Large intestine (tissue), 3 donors: ENCODE measurements around the gene ACADSB. TPM values are rescaled to one million over a fixed set of nuclear protein-coding genes. Genes with fewer than 3 reads are reported as not detected.

Source experiments
- DNase-seq, 2 donors: peaks; one replicate each; pipeline versions ENCODE4 v3.0.0 to v3.0.0-alpha.2; 2013
- H3K27ac ChIP-seq: one replicate; pipeline ENCODE4 v1.5.1; 2013; ENCODE audit warnings: low read length
- H3K27me3 ChIP-seq: 2 replicates; pipeline ENCODE4 v1.6.1; 2013; ENCODE audit warnings: low read length; ENCODE audit not compliant: control insufficient read depth, insufficient read depth
- H3K36me3 ChIP-seq: 2 replicates; pipeline ENCODE4 v1.6.1; 2013; ENCODE audit warnings: low read length; ENCODE audit not compliant: control insufficient read depth, insufficient read depth
- H3K4me1 ChIP-seq: one replicate; pipeline ENCODE4 v1.6.1; 2013; ENCODE audit warnings: low read length; ENCODE audit not compliant: control insufficient read depth, insufficient read depth
- H3K4me3 ChIP-seq: one replicate; pipeline ENCODE4 v1.5.1; 2013; ENCODE audit warnings: low read length
- H3K9me3 ChIP-seq: one replicate; pipeline ENCODE4 v1.6.1; 2013; ENCODE audit warnings: mild to moderate bottlenecking, low read depth, low read length, moderate library complexity; ENCODE audit not compliant: control insufficient read depth
- WGBS: methylation state at CpG from one replicate; pipeline ENCODE4 v1.1.5; 2013; ENCODE audit warnings: low lambda C conversion rate; ENCODE audit not compliant: insufficient coverage; 5-methylcytosine and 5-hydroxymethylcytosine counted together
- polyA plus RNA-seq: library from polyadenylated mRNA; unstranded; fragments of 120-200 nt; gene quantifications from one replicate; pipeline ENCODE4 v1.2.1, GENCODE V29; 2013

Gene ACADSB
- polyA plus RNA-seq, 1 donor, result 19.6 TPM

- 57% methylated on average over 1 of the region's 3 CpGs for WGBS
- no peaks in the 10 kb centered on the region for H3K27me3 ChIP-seq
- peaks cover 24% of the 10 kb centered on the region for H3K36me3 ChIP-seq
- H3K27ac ChIP-seq, result no peak overlapping the region
- H3K4me1 ChIP-seq, result no peaks in the 10 kb centered on the region
- no peak overlapping the region for H3K4me3 ChIP-seq
- no peak for DNase-seq
- no peaks in the 10 kb centered on the region for H3K9me3 ChIP-seq
Measured at GRCh38 chr10:123000155-123000554, 8.7 kb upstream of the ACADSB start.

GRCh38 chr10:123001370-123001769 is 7.4 kb upstream of the ACADSB start:
- H3K27ac ChIP-seq, result no peak overlapping the region
- H3K27me3 ChIP-seq, result no peaks in the 10 kb centered on the region
- DNase-seq, result no peak
- WGBS, result no CpG with 5 or more reads among the region's 2 CpGs
- no peaks in the 10 kb centered on the region for H3K9me3 ChIP-seq
- H3K4me3 ChIP-seq, result no peak overlapping the region
- no peaks in the 10 kb centered on the region for H3K4me1 ChIP-seq
- peaks cover 16% of the 10 kb centered on the region for H3K36me3 ChIP-seq

- Histone ChIP-seq H3K27me3 (no peaks in the 10 kb centered on the region), H3K9me3 (no peaks in the 10 kb centered on the region), H3K4me3 (no peak overlapping the region), H3K36me3 (no peaks in the 10 kb centered on the region), H3K4me1 (peaks cover 5% of the 10 kb centered on the region), H3K27ac (no peak overlapping the region)
- no CpG with 5 or more reads among the region's 2 CpGs for WGBS
- DNase-seq, result no peak
Measured at GRCh38 chr10:123004298-123004697, 4.5 kb upstream of the ACADSB start.

- peak overlapping the region; percentile 97 for H3K4me3 ChIP-seq
- DNase-seq, result peak; percentile 12 to 47
- H3K4me1 ChIP-seq, result peaks cover 10% of the 10 kb centered on the region
- peak overlapping the region; percentile 87 for H3K27ac ChIP-seq
- no peaks in the 10 kb centered on the region for H3K36me3 ChIP-seq
- 18% methylated on average over 5 of the region's 30 CpGs for WGBS
- no peaks in the 10 kb centered on the region for H3K27me3 ChIP-seq
- no peaks in the 10 kb centered on the region for H3K9me3 ChIP-seq
Measured at GRCh38 chr10:123007558-123008354, 1.1 kb upstream of the ACADSB start.

- no CpG with 5 or more reads among the region's 34 CpGs for WGBS
- H3K27me3 ChIP-seq, result no peaks in the 10 kb centered on the region
- peak; percentile 13 to 62 for DNase-seq
- H3K4me1 ChIP-seq, result peaks cover 10% of the 10 kb centered on the region
- peak overlapping the region; percentile 44 for H3K27ac ChIP-seq
- no peaks in the 10 kb centered on the region for H3K9me3 ChIP-seq
- H3K36me3 ChIP-seq, result no peaks in the 10 kb centered on the region
- H3K4me3 ChIP-seq, result peak overlapping the region; percentile 97
Measured at GRCh38 chr10:123009105-123009820, 457 bp downstream of the ACADSB start.

GRCh38 chr10:123011987-123012386 is 3.2 kb downstream of the ACADSB start:
- H3K4me3 ChIP-seq, result no peak overlapping the region
- peaks cover 10% of the 10 kb centered on the region for H3K4me1 ChIP-seq
- H3K27ac ChIP-seq, result no peak overlapping the region
- no peaks in the 10 kb centered on the region for H3K27me3 ChIP-seq
- WGBS, result no CpG with 5 or more reads among the region's 3 CpGs
- H3K9me3 ChIP-seq, result no peaks in the 10 kb centered on the region
- no peaks in the 10 kb centered on the region for H3K36me3 ChIP-seq
- DNase-seq, result no peak

GRCh38 chr10:123013456-123014419 is 4.9 kb downstream of the ACADSB start:
- no peak overlapping the region for H3K27ac ChIP-seq
- H3K27me3 ChIP-seq, result no peaks in the 10 kb centered on the region
- no peaks in the 10 kb centered on the region for H3K36me3 ChIP-seq
- no peak overlapping the region for H3K4me3 ChIP-seq
- peaks cover 5% of the 10 kb centered on the region for H3K4me1 ChIP-seq
- no peak for DNase-seq
- no CpG with 5 or more reads among the region's 43 CpGs for WGBS
- H3K9me3 ChIP-seq, result no peaks in the 10 kb centered on the region

GRCh38 chr10:123014772-123015171 is 6.0 kb downstream of the ACADSB start:
- Histone ChIP-seq H3K36me3 (no peaks in the 10 kb centered on the region), H3K9me3 (no peaks in the 10 kb centered on the region), H3K4me3 (no peak overlapping the region), H3K27me3 (no peaks in the 10 kb centered on the region), H3K4me1 (peaks cover 4% of the 10 kb centered on the region), H3K27ac (no peak overlapping the region)
- WGBS, result no CpG with 5 or more reads among the region's 2 CpGs
- no peak for DNase-seq

GRCh38 chr10:123016228-123016627 is 7.4 kb downstream of the ACADSB start:
- Histone ChIP-seq H3K4me3 (no peak overlapping the region), H3K9me3 (no peaks in the 10 kb centered on the region)

More at GRCh38 chr10:123016228-123016627, 7.4 kb downstream of the ACADSB start:
- no peak for DNase-seq
- Histone ChIP-seq H3K36me3 (no peaks in the 10 kb centered on the region), H3K27ac (no peak overlapping the region), H3K4me1 (no peaks in the 10 kb centered on the region), H3K27me3 (no peaks in the 10 kb centered on the region)
- 100% methylated on average over 2 of the region's 4 CpGs for WGBS
